A549 (cell line): ENCODE measurements around the gene WNT6.

Experiments used
- CTCF ChIP-seq: fragments of >200 bp; sonication (Bioruptor Twin); formaldehyde crosslinking; IDR thresholded peaks from 3 replicates; pipeline ENCODE4 v1.5.1; 2016
- EP300 ChIP-seq, 2 experiments: fragments of >200 bp; sonication (Bioruptor Twin); formaldehyde crosslinking; IDR thresholded peaks; 2 replicates in 1 of 2; 3 replicates in 1 of 2; pipeline ENCODE4 v1.6.1; 2016 to 2017
- FOSL2 ChIP-seq, 2 experiments: fragments of 450-650 bp in 1 of 2; fragments of >200 bp in 1 of 2; sonication (Bioruptor Twin) in 1 of 2; formaldehyde crosslinking; IDR thresholded peaks; 2 replicates each; pipeline versions ENCODE4 v1.5.0 to v1.6.1; 2016 to 2020; ENCODE audit warnings: mild to moderate bottlenecking in 1 of 2, moderate library complexity in 1 of 2
- HMGXB4 ChIP-seq: fragments of 250-450 bp; sonication (Bioruptor Pico); IDR thresholded peaks from 2 replicates; pipeline ENCODE4 v1.5.0; 2021; ENCODE audit warnings: mild to moderate bottlenecking, moderate library complexity, borderline replicate concordance
- MAX ChIP-seq: IDR thresholded peaks from 2 replicates; pipeline ENCODE4 v1.6.1; 2012
- MYC ChIP-seq: IDR thresholded peaks from 2 replicates; pipeline ENCODE4 v1.6.1; 2012; ENCODE audit warnings: mild to moderate bottlenecking, inconsistent platforms, low read length, improper control_type of control experiment, borderline replicate concordance
- PHF8 ChIP-seq: fragments of 200-600 bp; sonication (generic); IDR thresholded peaks from 2 replicates; pipeline ENCODE4 v1.6.1; 2016; ENCODE audit warnings: low read depth, mild to moderate bottlenecking, antibody characterized with exemption, moderate library complexity, borderline replicate concordance
- POLR2A ChIP-seq: IDR thresholded peaks from 2 replicates; pipeline ENCODE4 v1.6.1; 2012; ENCODE audit warnings: mild to moderate bottlenecking, low read length
- RAD21 ChIP-seq, 2 experiments: fragments of >200 bp in 1 of 2; sonication (Bioruptor Twin) in 1 of 2; formaldehyde crosslinking in 1 of 2; IDR thresholded peaks in 1 of 2; conservative IDR thresholded peaks in 1 of 2; 2 replicates in 1 of 2; 3 replicates in 1 of 2; pipeline ENCODE4 v1.6.1; 2012 to 2018; ENCODE audit warnings: inconsistent platforms in 1 of 2
- RNF2 ChIP-seq: fragments of 200-600 bp; sonication (generic); IDR thresholded peaks from 2 replicates; pipeline ENCODE4 v1.6.1; 2016; ENCODE audit warnings: low read depth, mild to moderate bottlenecking, antibody characterized with exemption, moderate library complexity, borderline replicate concordance
- SREBF2 ChIP-seq: fragments of 450-650 bp; IDR thresholded peaks from 2 replicates; pipeline ENCODE4 v1.6.1; 2014; ENCODE audit warnings: mild to moderate bottlenecking, moderate library complexity
- TF ChIP-seq, protein P1 (sequence below): fragments of 250-450 bp; sonication (Bioruptor Pico); IDR thresholded peaks from 2 replicates; pipeline ENCODE4 v1.5.0; 2020; ENCODE audit warnings: low read depth, mild to moderate bottlenecking, moderate library complexity
- TF ChIP-seq, protein P2 (sequence below): fragments of >200 bp; sonication (Bioruptor Twin); formaldehyde crosslinking; IDR thresholded peaks from 2 replicates; pipeline ENCODE4 v1.6.1; 2016
- TF ChIP-seq, protein P3 (sequence below): fragments of 450-650 bp; IDR thresholded peaks from 2 replicates; pipeline ENCODE4 v1.6.1; 2014; ENCODE audit warnings: antibody characterized with exemption

- no peak for TF ChIP-seq EP300 (IDR thresholded peaks at IDR 0.05)
- no peak for TF ChIP-seq RAD21 (conservative IDR thresholded peaks at IDR 0.05 in 1 of 2, IDR thresholded peaks at IDR 0.05 in 1 of 2)
- TF ChIP-seq CTCF, result no peak
- no peak for TF ChIP-seq POLR2A
- TF ChIP-seq RNF2, result no peak
- TF ChIP-seq SREBF2, result no peak
- no peak for TF ChIP-seq MAX
- TF ChIP-seq, protein P1, sequence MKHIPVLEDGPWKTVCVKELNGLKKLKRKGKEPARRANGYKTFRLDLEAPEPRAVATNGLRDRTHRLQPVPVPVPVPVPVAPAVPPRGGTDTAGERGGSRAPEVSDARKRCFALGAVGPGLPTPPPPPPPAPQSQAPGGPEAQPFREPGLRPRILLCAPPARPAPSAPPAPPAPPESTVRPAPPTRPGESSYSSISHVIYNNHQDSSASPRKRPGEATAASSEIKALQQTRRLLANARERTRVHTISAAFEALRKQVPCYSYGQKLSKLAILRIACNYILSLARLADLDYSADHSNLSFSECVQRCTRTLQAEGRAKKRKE, result no peak
- no peak for TF ChIP-seq PHF8
- TF ChIP-seq MYC, result no peak
- TF ChIP-seq FOSL2 (IDR thresholded peaks at IDR 0.05), result no peak
- no peak for TF ChIP-seq FOSL2 (CRISPR knock-in tag; IDR thresholded peaks at IDR 0.05)
- TF ChIP-seq, protein P2, sequence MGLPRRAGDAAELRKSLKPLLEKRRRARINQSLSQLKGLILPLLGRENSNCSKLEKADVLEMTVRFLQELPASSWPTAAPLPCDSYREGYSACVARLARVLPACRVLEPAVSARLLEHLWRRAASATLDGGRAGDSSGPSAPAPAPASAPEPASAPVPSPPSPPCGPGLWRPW, result no peak
- TF ChIP-seq, protein P3, sequence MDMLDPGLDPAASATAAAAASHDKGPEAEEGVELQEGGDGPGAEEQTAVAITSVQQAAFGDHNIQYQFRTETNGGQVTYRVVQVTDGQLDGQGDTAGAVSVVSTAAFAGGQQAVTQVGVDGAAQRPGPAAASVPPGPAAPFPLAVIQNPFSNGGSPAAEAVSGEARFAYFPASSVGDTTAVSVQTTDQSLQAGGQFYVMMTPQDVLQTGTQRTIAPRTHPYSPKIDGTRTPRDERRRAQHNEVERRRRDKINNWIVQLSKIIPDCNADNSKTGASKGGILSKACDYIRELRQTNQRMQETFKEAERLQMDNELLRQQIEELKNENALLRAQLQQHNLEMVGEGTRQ, result no peak
- TF ChIP-seq HMGXB4 (CRISPR knock-in tag), result no peak
Observed at GRCh38 chr2:218821605-218822211, 37.9 kb upstream of the WNT6 start.
